CD8-positive, alpha-beta memory T cell (primary cell): Measurements from ENCODE around the gene SLC9A4. TPM values are rescaled to one million over a fixed set of nuclear protein-coding genes. Genes with fewer than 3 reads are reported as not detected.

Source experiments
- CTCF ChIA-PET: fragments of 350-600 bp; sonication (Branson Sonifier 250); formaldehyde crosslinking; loops from one replicate; lab custom pipeline; 2021; ENCODE audit warnings: antibody characterized with exemption; lab: Charles Lee
- POLR2A ChIA-PET: fragments of 350-600 bp; sonication (Branson Sonifier 250); formaldehyde crosslinking; loops from one replicate; lab custom pipeline; 2021; ENCODE audit warnings: antibody characterized with exemption; lab: Charles Lee
- DNase-seq, 5 donors: peaks; one replicate each; pipeline versions ENCODE4 v3.0.0 to v3.0.0-alpha.2; 2020 to 2022; ENCODE audit warnings: mixed read lengths in 1 of 5
- H3K27ac ChIP-seq: one replicate; pipeline ENCODE4 v1.7.0; 2013; ENCODE audit warnings: low read depth, mild to moderate bottlenecking, low read length, moderate library complexity
- H3K27me3 ChIP-seq: 2 replicates; pipeline ENCODE4 v1.7.0; 2013; ENCODE audit warnings: low read length, mild to moderate bottlenecking; ENCODE audit not compliant: insufficient read depth, poor library complexity, severe bottlenecking
- H3K36me3 ChIP-seq: 2 replicates; pipeline ENCODE4 v1.7.0; 2013; ENCODE audit warnings: mild to moderate bottlenecking, low read length, moderate library complexity; ENCODE audit not compliant: insufficient read depth
- H3K4me1 ChIP-seq: 2 replicates; pipeline ENCODE4 v1.7.0; 2013; ENCODE audit warnings: mild to moderate bottlenecking, low read length, moderate library complexity; ENCODE audit not compliant: insufficient read depth
- H3K4me3 ChIP-seq: 2 replicates; pipeline ENCODE4 v1.7.0; 2013; ENCODE audit warnings: mild to moderate bottlenecking, low read length
- H3K9me3 ChIP-seq: 2 replicates; pipeline ENCODE4 v1.7.0; 2013; ENCODE audit warnings: mild to moderate bottlenecking, low read length
- H3K27ac Mint-ChIP-seq, 8 donors: one replicate each; pipeline ENCODE4 v1.8.0; 2020 to 2021; ENCODE audit warnings: mixed read lengths in 8 of 8, mild to moderate bottlenecking in 6 of 8, inconsistent platforms in 3 of 8, moderate library complexity in 3 of 8
- H3K27me3 Mint-ChIP-seq, 2 donors: one replicate each; pipeline ENCODE4 v1.8.0; 2020 to 2021; ENCODE audit warnings: mixed read lengths in 2 of 2, mild to moderate bottlenecking in 1 of 2, moderate library complexity in 1 of 2
- H3K36me3 Mint-ChIP-seq, 3 donors: one replicate each; pipeline ENCODE4 v1.8.0; 2020 to 2021; ENCODE audit warnings: mixed read lengths in 3 of 3, inconsistent platforms in 1 of 3, mild to moderate bottlenecking in 1 of 3
- H3K4me1 Mint-ChIP-seq, 3 donors: one replicate each; pipeline ENCODE4 v1.8.0; 2020 to 2021; ENCODE audit warnings: mixed read lengths in 3 of 3, inconsistent platforms in 1 of 3, mild to moderate bottlenecking in 1 of 3
- H3K4me3 Mint-ChIP-seq, 7 donors: one replicate each; pipeline ENCODE4 v1.8.0; 2020 to 2021; ENCODE audit warnings: mixed read lengths in 7 of 7, mild to moderate bottlenecking in 6 of 7, moderate library complexity in 4 of 7, inconsistent platforms in 2 of 7
- H3K9me3 Mint-ChIP-seq, 5 donors: one replicate each; pipeline ENCODE4 v1.8.0; 2020 to 2022; ENCODE audit warnings: mixed read lengths in 5 of 5, mild to moderate bottlenecking in 3 of 5, moderate library complexity in 2 of 5, inconsistent platforms in 1 of 5
- polyA plus RNA-seq: library from polyadenylated mRNA; unstranded; fragments of 300-500 nt; fragmentation: Illumina TruSeq; gene quantifications from one replicate; pipeline ENCODE4 v1.2.3, GENCODE V29; 2021
- total RNA-seq, 2 experiments: library from RNA; stranded (reverse); gene quantifications; one replicate each; pipeline ENCODE4 v1.2.3, GENCODE V29; 2021

The SLC9A4 gene
- total and polyA plus RNA-seq, 3 experiments from 2014 or later, result not detected

DNA sequence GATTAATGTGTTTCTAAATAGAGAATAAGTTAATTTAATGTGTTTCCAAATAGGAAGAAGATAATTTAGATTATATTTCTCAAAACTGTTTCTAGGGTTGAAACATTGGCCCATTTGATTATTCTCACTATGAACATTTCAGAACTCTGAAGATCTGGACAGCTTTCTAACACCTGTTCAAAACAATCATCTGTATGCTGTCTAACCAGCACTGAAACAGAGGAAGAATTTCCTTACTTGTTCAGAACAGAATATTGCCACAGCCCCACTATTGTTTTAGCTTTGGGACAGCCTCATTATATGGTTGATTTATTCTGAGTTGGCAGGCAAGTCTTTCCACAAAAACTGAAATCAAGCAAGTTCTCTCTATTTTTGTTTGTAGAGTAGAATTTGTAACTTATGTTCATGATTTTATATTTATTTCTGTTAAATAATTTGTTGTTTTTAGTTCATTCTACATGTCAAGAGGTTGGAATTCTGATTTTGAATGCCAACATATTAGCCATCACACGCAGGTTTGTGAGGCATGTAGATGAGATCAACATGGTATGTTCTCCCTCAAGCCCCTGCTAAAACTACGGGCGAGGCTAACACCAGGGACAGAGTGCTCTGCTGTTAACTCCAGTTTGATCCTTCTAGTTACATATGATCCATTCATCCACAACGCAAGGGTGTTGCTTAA is 38.9 kb upstream of the SLC9A4 start:
- H3K36me3 Mint-ChIP-seq, result peaks cover 0 to 7% (median 2%) of the 10 kb centered on the region in 3 donors
- Histone ChIP-seq H3K4me3 (no peak overlapping the region), H3K4me1 (peaks cover 11% of the 10 kb centered on the region), H3K9me3 (no peaks in the 10 kb centered on the region), H3K27ac (no peak overlapping the region), H3K27me3 (no peaks in the 10 kb centered on the region), H3K36me3 (no peaks in the 10 kb centered on the region)
- DNase-seq, result no peak
- H3K27me3 Mint-ChIP-seq, result no peaks in the 10 kb centered on the region
- CTCF ChIA-PET, result interaction anchor here (1.5 to 1.6 kb wide), 2 partner anchors 9 to 14 kb away, joined by 5 to 6 read pairs; no protein-coding TSS in a partner anchor
- peaks cover 45 to 63% (median 52%) of the 10 kb centered on the region in 3 donors for H3K4me1 Mint-ChIP-seq
- H3K27ac Mint-ChIP-seq, result peak overlapping the region in 1 of 8 donors; percentile 14
- no peak overlapping the region for H3K4me3 Mint-ChIP-seq
- H3K9me3 Mint-ChIP-seq, result no peaks in the 10 kb centered on the region
- POLR2A ChIA-PET, result no interaction called here

- H3K9me3 ChIP-seq, result no peaks in the 10 kb centered on the region
- Mint-ChIP-seq H3K4me1 (peaks cover 40 to 56% (median 45%) of the 10 kb centered on the region in 3 donors), H3K27ac (peak overlapping the region in 6 of 8 donors; percentile 7 to 72 (median 32)), H3K36me3 (peaks cover 0 to 7% (median 2%) of the 10 kb centered on the region in 3 donors), H3K4me3 (peak overlapping the region in 3 of 7 donors; percentile 9 to 14 (median 9)), H3K27me3 (no peaks in the 10 kb centered on the region), H3K9me3 (no peaks in the 10 kb centered on the region)
- peaks cover 11% of the 10 kb centered on the region for H3K4me1 ChIP-seq
- no peak for DNase-seq
- H3K27me3 ChIP-seq, result no peaks in the 10 kb centered on the region
- no peak overlapping the region for H3K4me3 ChIP-seq
- no peaks in the 10 kb centered on the region for H3K36me3 ChIP-seq
- ChIA-PET CTCF (interaction anchor here (0.7 to 1.6 kb wide), 2 partner anchors 15 to 194 kb away, joined by 3 to 5 read pairs; no protein-coding TSS in a partner anchor), POLR2A (no interaction called here)
- no peak overlapping the region for H3K27ac ChIP-seq
Measured at GRCh38 chr2:102434655-102435381, 38.2 kb upstream of the SLC9A4 start.

- H3K27ac ChIP-seq, result no peak overlapping the region
- CTCF ChIA-PET, result interaction anchor here (0.7 kb wide), 1 partner anchor 195 kb away, joined by 3 read pairs; no protein-coding TSS in a partner anchor
- no peaks in the 10 kb centered on the region for H3K27me3 Mint-ChIP-seq
Measured at GRCh38 chr2:102435741-102436140, 37.3 kb upstream of the SLC9A4 start.

GRCh38 chr2:102436323-102436722 is 36.7 kb upstream of the SLC9A4 start:
- H3K9me3 ChIP-seq, result no peaks in the 10 kb centered on the region
- H3K27me3 Mint-ChIP-seq, result no peaks in the 10 kb centered on the region
- peak overlapping the region in 6 of 8 donors; percentile 39 to 88 (median 62) for H3K27ac Mint-ChIP-seq
- H3K27me3 ChIP-seq, result no peaks in the 10 kb centered on the region
- peaks cover 11% of the 10 kb centered on the region for H3K4me1 ChIP-seq
- H3K4me3 ChIP-seq, result no peak overlapping the region
- H3K36me3 Mint-ChIP-seq, result peaks cover 0 to 7% (median 0%) of the 10 kb centered on the region in 3 donors
- ChIA-PET POLR2A (no interaction called here), CTCF (interaction anchor here (1.4 kb wide), 1 partner anchor 196 kb away, joined by 6 read pairs; no protein-coding TSS in a partner anchor)
- peak overlapping the region in 5 of 7 donors; percentile 6 to 44 (median 29) for H3K4me3 Mint-ChIP-seq
- no peak overlapping the region for H3K27ac ChIP-seq
- peaks cover 27 to 41% (median 35%) of the 10 kb centered on the region in 3 donors for H3K4me1 Mint-ChIP-seq
- peak in 1 of 5 donors; percentile 21 for DNase-seq
- H3K36me3 ChIP-seq, result no peaks in the 10 kb centered on the region
- no peaks in the 10 kb centered on the region for H3K9me3 Mint-ChIP-seq

More at GRCh38 chr2:102435741-102436140, 37.3 kb upstream of the SLC9A4 start:
- H3K36me3 ChIP-seq, result no peaks in the 10 kb centered on the region
- no peak overlapping the region for H3K4me3 ChIP-seq
- H3K27ac Mint-ChIP-seq, result peak overlapping the region in 6 of 8 donors; percentile 21 to 88 (median 62)
- H3K36me3 Mint-ChIP-seq, result peaks cover 0 to 7% (median 0%) of the 10 kb centered on the region in 3 donors
- H3K9me3 Mint-ChIP-seq, result no peaks in the 10 kb centered on the region
- peaks cover 11% of the 10 kb centered on the region for H3K4me1 ChIP-seq
- H3K27me3 ChIP-seq, result no peaks in the 10 kb centered on the region
- peaks cover 33 to 47% (median 38%) of the 10 kb centered on the region in 3 donors for H3K4me1 Mint-ChIP-seq
- H3K9me3 ChIP-seq, result no peaks in the 10 kb centered on the region
- H3K4me3 Mint-ChIP-seq, result peak overlapping the region in 4 of 7 donors; percentile 6 to 72 (median 36)
- DNase-seq, result no peak
- POLR2A ChIA-PET, result no interaction called here

DNA sequence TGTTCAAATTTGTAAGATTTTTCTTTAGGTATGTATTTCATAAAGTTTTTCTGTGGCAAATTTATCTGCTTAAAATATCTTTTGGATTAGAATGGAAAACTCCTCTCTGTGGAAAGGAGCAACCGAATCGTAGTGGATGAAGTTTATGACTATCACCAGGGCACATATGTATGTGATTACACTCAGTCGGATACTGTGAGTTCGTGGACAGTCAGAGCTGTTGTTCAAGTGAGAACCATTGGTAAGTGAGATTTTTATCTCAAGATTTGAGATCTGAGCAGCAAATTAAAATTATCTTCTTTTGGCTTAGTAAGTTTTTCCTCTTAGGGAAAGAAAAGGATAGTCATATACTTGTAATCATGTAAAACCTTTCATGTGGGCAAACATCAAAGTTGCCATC is 35.9 kb upstream of the SLC9A4 start:
- H3K4me3 Mint-ChIP-seq, result peak overlapping the region in 2 of 7 donors; percentile 4 to 45
- no peak overlapping the region for H3K4me3 ChIP-seq
- peaks cover 25 to 37% (median 29%) of the 10 kb centered on the region in 3 donors for H3K4me1 Mint-ChIP-seq
- DNase-seq, result no peak
- H3K27ac Mint-ChIP-seq, result peak overlapping the region in 5 of 8 donors; percentile 35 to 72 (median 48)
- H3K27me3 Mint-ChIP-seq, result no peaks in the 10 kb centered on the region
- no peaks in the 10 kb centered on the region for H3K9me3 Mint-ChIP-seq
- H3K27ac ChIP-seq, result no peak overlapping the region
- ChIA-PET POLR2A (no interaction called here), CTCF (interaction anchor here (1.4 kb wide), 1 partner anchor 196 kb away, joined by 6 read pairs; no protein-coding TSS in a partner anchor)
- H3K9me3 ChIP-seq, result no peaks in the 10 kb centered on the region
- no peaks in the 10 kb centered on the region for H3K27me3 ChIP-seq
- H3K36me3 Mint-ChIP-seq, result peaks cover 0 to 4% (median 0%) of the 10 kb centered on the region in 3 donors
- H3K36me3 ChIP-seq, result no peaks in the 10 kb centered on the region
- peaks cover 11% of the 10 kb centered on the region for H3K4me1 ChIP-seq

DNA sequence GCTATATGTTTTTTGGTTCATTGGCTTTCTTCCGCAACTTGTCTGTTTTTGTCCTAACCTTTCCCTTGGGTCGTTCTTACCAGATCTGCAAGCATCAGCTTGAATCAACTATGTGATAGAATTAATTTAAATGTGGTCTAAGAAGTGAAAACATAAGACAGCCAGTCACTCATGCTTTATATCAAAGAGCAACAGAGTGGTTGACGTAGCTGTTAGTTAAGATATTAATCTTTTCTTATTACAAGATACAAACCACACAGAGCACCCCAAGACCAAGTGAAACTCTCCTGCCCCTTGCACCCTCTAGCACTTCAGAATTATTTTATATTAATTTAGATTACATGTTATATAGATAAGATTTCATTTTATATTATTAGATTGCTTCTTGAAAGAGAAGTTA is 34.9 kb upstream of the SLC9A4 start:
- H3K27ac ChIP-seq, result no peak overlapping the region
- peaks cover 25 to 41% (median 27%) of the 10 kb centered on the region in 3 donors for H3K4me1 Mint-ChIP-seq
- H3K9me3 ChIP-seq, result no peaks in the 10 kb centered on the region
- no peaks in the 10 kb centered on the region for H3K9me3 Mint-ChIP-seq
- CTCF ChIA-PET, result interaction anchor here (0.7 to 1.3 kb wide), 3 partner anchors 82 to 197 kb away, joined by 3 to 4 read pairs (median 3); partner anchors contain the start of gene IL18R1
- H3K4me3 ChIP-seq, result no peak overlapping the region
- no peaks in the 10 kb centered on the region for H3K27me3 Mint-ChIP-seq
- no peak for DNase-seq
- H3K36me3 Mint-ChIP-seq, result peaks cover 0 to 4% (median 0%) of the 10 kb centered on the region in 3 donors
- H3K4me1 ChIP-seq, result peaks cover 16% of the 10 kb centered on the region
- no peaks in the 10 kb centered on the region for H3K27me3 ChIP-seq
- no peak overlapping the region for H3K4me3 Mint-ChIP-seq
- H3K36me3 ChIP-seq, result no peaks in the 10 kb centered on the region
- POLR2A ChIA-PET, result no interaction called here
- H3K27ac Mint-ChIP-seq, result no peak overlapping the region

- H3K4me1 Mint-ChIP-seq, result peaks cover 27 to 44% (median 30%) of the 10 kb centered on the region in 3 donors
- POLR2A ChIA-PET, result no interaction called here
- Histone ChIP-seq H3K36me3 (no peaks in the 10 kb centered on the region), H3K9me3 (no peaks in the 10 kb centered on the region), H3K4me3 (no peak overlapping the region), H3K27me3 (no peaks in the 10 kb centered on the region), H3K4me1 (peaks cover 16% of the 10 kb centered on the region), H3K27ac (no peak overlapping the region)
- CTCF ChIA-PET, result interaction anchor here (1.3 kb wide), 1 partner anchor 198 kb away, joined by 4 read pairs; no protein-coding TSS in a partner anchor
- peaks cover 0 to 4% (median 0%) of the 10 kb centered on the region in 3 donors for H3K36me3 Mint-ChIP-seq
- H3K4me3 Mint-ChIP-seq, result no peak overlapping the region
- H3K27ac Mint-ChIP-seq, result no peak overlapping the region
- H3K27me3 Mint-ChIP-seq, result no peaks in the 10 kb centered on the region
- DNase-seq, result no peak
- no peaks in the 10 kb centered on the region for H3K9me3 Mint-ChIP-seq
Measured at GRCh38 chr2:102438578-102438977, 34.4 kb upstream of the SLC9A4 start.
